GM12878 (cell line): Measurements from ENCODE around the gene TSPEAR. TPM values are rescaled to one million over a fixed set of nuclear protein-coding genes. Genes with fewer than 3 reads are reported as not detected.
A peak's percentile ranks its signal among the peaks of the same experiment; 100 is the strongest.
"Not testable (repeated sequence)": the region's sequence is repeated elsewhere in the genome, so short reads cannot be mapped to it uniquely, and the experiment has no call there.

Experiments
- ATAC-seq: fragments of 200-7000 bp; cut with Tn5 transposase; 3 replicates; pipeline ENCODE4 v1.9.1; 2020; ENCODE audit warnings: mild to moderate bottlenecking, moderate library complexity
- BruUV-seq: library from RNA; stranded (reverse); fragments of 400-500 nt; replicated peaks from 2 replicates; lab custom pipeline; 2021; lab: Mats Ljungman, UMichigan
- CTCF ChIA-PET: fragments of 300-600 bp; sonication (Branson Sonifier 250); formaldehyde crosslinking; extraction: SDS; loops from one replicate; lab custom pipeline; 2021; ENCODE audit warnings: inconsistent platforms; lab: Yijun Ruan, JAX
- POLR2A ChIA-PET: fragments of 350-600 bp; formaldehyde crosslinking; extraction: SDS; loops from one replicate; lab custom pipeline; 2021; ENCODE audit warnings: inconsistent platforms; lab: Charles Lee
- RAD21 ChIA-PET: fragments of 300-600 bp; sonication (Branson Sonifier 250); formaldehyde crosslinking; loops from one replicate; lab custom pipeline; 2023; ENCODE audit warnings: antibody characterized with exemption; ENCODE audit not compliant: unreplicated experiment; lab: Charles Lee
- SMC1A ChIA-PET: fragments of 300-600 bp; sonication (Branson Sonifier 250); formaldehyde crosslinking; loops from one replicate; lab custom pipeline; 2023; ENCODE audit not compliant: unreplicated experiment, uncharacterized antibody; lab: Charles Lee
- DNase-seq: peaks from one replicate; pipeline ENCODE4 v3.0.0-alpha.2; 2011; ENCODE audit warnings: low read depth, low spot score
- FAIRE-seq: peaks from 3 replicates; lab custom pipeline; 2011; peaks lifted over from hg19 to GRCh38; lab: Jason Lieb, UNC
- H2AFZ ChIP-seq: 2 replicates; pipeline ENCODE4 v1.6.0; 2011; ENCODE audit warnings: low read depth, low read length, control low read depth; ENCODE audit not compliant: control insufficient read depth
- H3K27ac ChIP-seq: 2 replicates; pipeline ENCODE4 v1.5.1; 2011; ENCODE audit warnings: control low read depth; ENCODE audit not compliant: control insufficient read depth, insufficient read depth
- H3K27me3 ChIP-seq, 2 experiments: replicated peaks in 1 of 2; 2 replicates each; pipeline versions ENCODE4 v1.6.0 to v1.6.1; 2011; ENCODE audit warnings: low read length in 1 of 2; ENCODE audit not compliant: control insufficient read depth in 2 of 2, insufficient read depth in 2 of 2
- H3K36me3 ChIP-seq, 2 experiments: 2 replicates each; pipeline ENCODE4 v1.5.1; 2011; ENCODE audit warnings: low read length in 1 of 2; ENCODE audit not compliant: control insufficient read depth in 2 of 2, insufficient read depth in 2 of 2
- H3K4me1 ChIP-seq: 2 replicates; pipeline ENCODE4 v1.6.1; 2011; ENCODE audit warnings: mild to moderate bottlenecking, low read length, moderate library complexity, mixed read lengths; ENCODE audit not compliant: control insufficient read depth, insufficient read depth
- H3K4me2 ChIP-seq: 2 replicates; pipeline ENCODE4 v1.6.0; 2011; ENCODE audit warnings: control low read depth; ENCODE audit not compliant: control insufficient read depth, insufficient read depth
- H3K4me3 ChIP-seq: fragments of 200-600 bp; sonication (generic); 2 replicates; pipeline ENCODE4 v1.5.1; 2016
- H3K79me2 ChIP-seq: 2 replicates; pipeline ENCODE4 v1.6.0; 2011; ENCODE audit warnings: low read length; ENCODE audit not compliant: control insufficient read depth, insufficient read depth
- H3K9ac ChIP-seq: 2 replicates; pipeline ENCODE4 v1.8.0; 2011; ENCODE audit warnings: low read length, control low read depth, mixed read lengths; ENCODE audit not compliant: control insufficient read depth, insufficient read depth
- H3K9me3 ChIP-seq: replicated peaks from 3 replicates; pipeline ENCODE4 v1.5.1; 2011; ENCODE audit warnings: mild to moderate bottlenecking, low read length; ENCODE audit not compliant: control insufficient read depth, insufficient read depth
- H4K20me1 ChIP-seq: 2 replicates; pipeline ENCODE4 v1.6.0; 2011; ENCODE audit not compliant: control insufficient read depth, insufficient read depth
- NR2F1 ChIP-seq: fragments of 450-650 bp; conservative IDR thresholded peaks from 2 replicates; pipeline ENCODE4 v1.6.1; 2017; ENCODE audit warnings: mild to moderate bottlenecking
- RUNX3 ChIP-seq: IDR thresholded peaks from 2 replicates; pipeline ENCODE4 v1.6.1; 2012; ENCODE audit warnings: low read length, inconsistent platforms
- SMARCA5 ChIP-seq: fragments of 450-650 bp; IDR thresholded peaks from 2 replicates; pipeline ENCODE4 v1.6.1; 2017; ENCODE audit warnings: mild to moderate bottlenecking
- WGBS: methylation state at CpG from one replicate; pipeline ENCODE4 v1.1.6; 2016; ENCODE audit warnings: low lambda C conversion rate; ENCODE audit not compliant: insufficient replicate concordance, insufficient coverage; ENCODE audit errors: missing lambda C conversion rate; 5-methylcytosine and 5-hydroxymethylcytosine counted together
- in situ Hi-C: fragments of 300-500 bp; cut with MboI; formaldehyde crosslinking; loops from 9 replicates; pipeline ENCODE4 v1.14.3; 2018; ENCODE audit warnings: mixed read lengths
- intact Hi-C: fragments of 100-400 bp; cut with micrococcal nuclease; formaldehyde crosslinking; loops from one replicate; pipeline ENCODE4 v1.14.2; 2022; ENCODE audit not compliant: unreplicated experiment
- polyA plus RNA-seq, 11 experiments: library from polyadenylated mRNA; depleted of rRNA in 4 of 11; unstranded in 6 of 11; stranded (reverse) in 5 of 11; fragments of >200 nt; fragmentation: Nextera tagmentation in 4 of 11; fragmentation: Illumina TruSeq in 1 of 11; extraction: Ambion mirVana in 4 of 11; extraction: Trizol in 1 of 11; gene quantifications; 1 replicate in 1 of 11; 2 replicates in 10 of 11; pipeline versions ENCODE4 v1.2.1 to v1.2.3, GENCODE V29; 2011 to 2016; ENCODE audit warnings: inconsistent platforms in 2 of 11, missing spikeins in 2 of 11, low read depth in 1 of 11
- total RNA-seq, 4 experiments: library from RNA; depleted of rRNA in 3 of 4; stranded (reverse); fragments of >200 nt in 3 of 4; fragmentation: Illumina TruSeq in 1 of 4; extraction: Trizol in 1 of 4; gene quantifications; 2 replicates each; pipeline versions ENCODE4 v1.2.1 to v1.2.3, GENCODE V29; 2013 to 2021

TSPEAR gene
- total and polyA plus RNA-seq, 10 of the 15 experiments (the other 5 are each of a cell fraction or from before 2014, with no cell fraction given), result not detected

- POLR2A ChIA-PET, result no interaction called here
- Histone ChIP-seq H3K4me1 (no peaks in the 10 kb centered on the region; the same call in 1 of the 2 replicates), H3K4me2 (no peak overlapping the region), H3K9me3 (no peaks in the 10 kb centered on the region), H3K27ac (no peak overlapping the region), H3K4me3 (no peak overlapping the region), H3K79me2 (no peaks in the 10 kb centered on the region), H2AFZ (no peak overlapping the region), H3K36me3 (no peaks in the 10 kb centered on the region), H4K20me1 (no peaks in the 10 kb centered on the region), H3K9ac (no peak overlapping the region), H3K27me3 (peaks cover 0 to 1% of the 10 kb centered on the region in 2 experiments; a peak in 2 of 4 replicates)
- WGBS, result 21% methylated on average over 11 of the region's 14 CpGs
- CTCF ChIA-PET, result no interaction called here
- RAD21 ChIA-PET, result interaction anchor here (0.6 to 0.9 kb wide), 2 partner anchors 31 to 241 kb away, joined by 3 to 4 read pairs; no protein-coding TSS in a partner anchor
- TF ChIP-seq RUNX3 (peak; percentile 17; the same call in 1 of the 2 replicates), SMARCA5 (no peak), NR2F1 (no peak; the same call in 1 of the 2 replicates)
- DNase-seq, result no peak
- FAIRE-seq, result no peak
- SMC1A ChIA-PET, result no interaction called here
- no peak for ATAC-seq
- in situ Hi-C loops (no loop called here), intact Hi-C loops (no loop called here)
- BruUV-seq, result no TSS peak
Measured at GRCh38 chr21:44686000-44686781, 25.2 kb downstream of the TSPEAR start.

GRCh38 chr21:44685050-44685449 lies 26.3 kb downstream of the TSPEAR start:
- ATAC-seq, H3K9ac ChIP-seq, intact Hi-C loops, POLR2A ChIA-PET, H3K4me1 ChIP-seq, H3K27ac ChIP-seq, H3K4me3 ChIP-seq, H4K20me1 ChIP-seq, RAD21 ChIA-PET, SMC1A ChIA-PET, FAIRE-seq, H2AFZ ChIP-seq, in situ Hi-C loops, H3K79me2 ChIP-seq, H3K9me3 ChIP-seq, BruUV-seq, H3K27me3 ChIP-seq, DNase-seq, H3K36me3 ChIP-seq, H3K4me2 ChIP-seq: not testable (repeated sequence)
- WGBS, result 48% methylated on average over 6 of the region's 6 CpGs
- CTCF ChIA-PET, result interaction anchor here (0.7 kb wide), 1 partner anchor 72 kb away, joined by 4 read pairs; no protein-coding TSS in a partner anchor
